ENCODE data around the gene MTARC1. TPM values are rescaled to one million over a fixed set of nuclear protein-coding genes. Genes with fewer than 3 reads are reported as not detected.

Gene MTARC1
- total RNA-seq, 1 experiment from 2014 or later = 0.74 TPM

DNA sequence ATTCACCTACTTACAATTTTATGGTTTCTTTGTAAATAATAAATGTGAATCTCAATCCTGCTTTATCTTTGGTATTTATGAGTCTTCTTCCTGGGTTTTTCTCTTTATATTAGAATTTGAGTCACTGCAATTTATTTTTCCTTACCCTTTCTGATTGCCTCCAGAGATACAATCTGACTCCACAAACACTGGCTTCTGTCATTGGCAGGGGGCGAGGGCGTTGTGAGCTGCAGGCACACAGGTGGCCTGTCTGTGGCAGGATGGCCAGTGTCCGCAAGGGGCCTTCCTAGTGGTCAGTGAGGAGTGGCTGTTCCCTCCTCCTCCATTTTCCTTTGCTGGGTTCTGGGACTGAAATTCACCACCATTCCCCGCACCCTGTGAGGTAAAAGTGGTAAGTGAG, 2.0 kb upstream of the MTARC1 start:
- ATAC-seq = no peak
- no peaks in the 10 kb centered on the region for H3K4me1 ChIP-seq (ENCODE audit: control insufficient read depth, insufficient read depth, low read length)
- H3K4me3 ChIP-seq (ENCODE audit: low read depth in 2 of 2, low read length in 2 of 2) = no peak overlapping the region
- H3K9me3 ChIP-seq (ENCODE audit: control insufficient read depth, insufficient read depth, low read depth, low read length) = no peaks in the 10 kb centered on the region
- H3K27me3 ChIP-seq (ENCODE audit: control insufficient read depth, insufficient read depth, low read length) = no peaks in the 10 kb centered on the region
- intact Hi-C loops (cut with micrococcal nuclease; ENCODE audit: unreplicated experiment) = no loop called here
- in situ Hi-C loops (cut with HindIII; ENCODE audit: low pct_unique_long_range_greater_than_20kb, low sequenced_read_pairs) = no loop called here
- no TSS peak for BruUV-seq (replicated peaks)
- ChIA-PET POLR2A (no interaction called here), CTCF (interaction anchor here (0.6 kb wide), 1 partner anchor 8 kb away, joined by 3 read pairs; no protein-coding TSS in a partner anchor)
- no peak overlapping the region for H3K27ac ChIP-seq (ENCODE audit: low read length)
- H3K36me3 ChIP-seq (ENCODE audit: control insufficient read depth, insufficient read depth, low read length) = no peaks in the 10 kb centered on the region; the same call in 1 of the 2 replicates
- no peak for DNase-seq (ENCODE audit: low read depth, low spot score)
- TF ChIP-seq, protein P1, sequence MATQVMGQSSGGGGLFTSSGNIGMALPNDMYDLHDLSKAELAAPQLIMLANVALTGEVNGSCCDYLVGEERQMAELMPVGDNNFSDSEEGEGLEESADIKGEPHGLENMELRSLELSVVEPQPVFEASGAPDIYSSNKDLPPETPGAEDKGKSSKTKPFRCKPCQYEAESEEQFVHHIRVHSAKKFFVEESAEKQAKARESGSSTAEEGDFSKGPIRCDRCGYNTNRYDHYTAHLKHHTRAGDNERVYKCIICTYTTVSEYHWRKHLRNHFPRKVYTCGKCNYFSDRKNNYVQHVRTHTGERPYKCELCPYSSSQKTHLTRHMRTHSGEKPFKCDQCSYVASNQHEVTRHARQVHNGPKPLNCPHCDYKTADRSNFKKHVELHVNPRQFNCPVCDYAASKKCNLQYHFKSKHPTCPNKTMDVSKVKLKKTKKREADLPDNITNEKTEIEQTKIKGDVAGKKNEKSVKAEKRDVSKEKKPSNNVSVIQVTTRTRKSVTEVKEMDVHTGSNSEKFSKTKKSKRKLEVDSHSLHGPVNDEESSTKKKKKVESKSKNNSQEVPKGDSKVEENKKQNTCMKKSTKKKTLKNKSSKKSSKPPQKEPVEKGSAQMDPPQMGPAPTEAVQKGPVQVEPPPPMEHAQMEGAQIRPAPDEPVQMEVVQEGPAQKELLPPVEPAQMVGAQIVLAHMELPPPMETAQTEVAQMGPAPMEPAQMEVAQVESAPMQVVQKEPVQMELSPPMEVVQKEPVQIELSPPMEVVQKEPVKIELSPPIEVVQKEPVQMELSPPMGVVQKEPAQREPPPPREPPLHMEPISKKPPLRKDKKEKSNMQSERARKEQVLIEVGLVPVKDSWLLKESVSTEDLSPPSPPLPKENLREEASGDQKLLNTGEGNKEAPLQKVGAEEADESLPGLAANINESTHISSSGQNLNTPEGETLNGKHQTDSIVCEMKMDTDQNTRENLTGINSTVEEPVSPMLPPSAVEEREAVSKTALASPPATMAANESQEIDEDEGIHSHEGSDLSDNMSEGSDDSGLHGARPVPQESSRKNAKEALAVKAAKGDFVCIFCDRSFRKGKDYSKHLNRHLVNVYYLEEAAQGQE (IDR thresholded peaks at IDR 0.05; ENCODE audit: insufficient read depth in 1 of 2, low read depth in 2 of 2, low read length in 1 of 2) = no peak
- TF ChIP-seq SIN3A (IDR thresholded peaks at IDR 0.05; ENCODE audit: borderline replicate concordance, insufficient read depth, low read depth, low read length) (no peak), TCF7L2 (IDR thresholded peaks at IDR 0.05; ENCODE audit: low read depth, low read length) (no peak), POLR2AphosphoS5 (IDR thresholded peaks at IDR 0.05; ENCODE audit: low read depth, low read length) (no peak)
- TF ChIP-seq, protein P2, sequence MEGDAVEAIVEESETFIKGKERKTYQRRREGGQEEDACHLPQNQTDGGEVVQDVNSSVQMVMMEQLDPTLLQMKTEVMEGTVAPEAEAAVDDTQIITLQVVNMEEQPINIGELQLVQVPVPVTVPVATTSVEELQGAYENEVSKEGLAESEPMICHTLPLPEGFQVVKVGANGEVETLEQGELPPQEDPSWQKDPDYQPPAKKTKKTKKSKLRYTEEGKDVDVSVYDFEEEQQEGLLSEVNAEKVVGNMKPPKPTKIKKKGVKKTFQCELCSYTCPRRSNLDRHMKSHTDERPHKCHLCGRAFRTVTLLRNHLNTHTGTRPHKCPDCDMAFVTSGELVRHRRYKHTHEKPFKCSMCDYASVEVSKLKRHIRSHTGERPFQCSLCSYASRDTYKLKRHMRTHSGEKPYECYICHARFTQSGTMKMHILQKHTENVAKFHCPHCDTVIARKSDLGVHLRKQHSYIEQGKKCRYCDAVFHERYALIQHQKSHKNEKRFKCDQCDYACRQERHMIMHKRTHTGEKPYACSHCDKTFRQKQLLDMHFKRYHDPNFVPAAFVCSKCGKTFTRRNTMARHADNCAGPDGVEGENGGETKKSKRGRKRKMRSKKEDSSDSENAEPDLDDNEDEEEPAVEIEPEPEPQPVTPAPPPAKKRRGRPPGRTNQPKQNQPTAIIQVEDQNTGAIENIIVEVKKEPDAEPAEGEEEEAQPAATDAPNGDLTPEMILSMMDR (IDR thresholded peaks at IDR 0.05) = no peak

DNA sequence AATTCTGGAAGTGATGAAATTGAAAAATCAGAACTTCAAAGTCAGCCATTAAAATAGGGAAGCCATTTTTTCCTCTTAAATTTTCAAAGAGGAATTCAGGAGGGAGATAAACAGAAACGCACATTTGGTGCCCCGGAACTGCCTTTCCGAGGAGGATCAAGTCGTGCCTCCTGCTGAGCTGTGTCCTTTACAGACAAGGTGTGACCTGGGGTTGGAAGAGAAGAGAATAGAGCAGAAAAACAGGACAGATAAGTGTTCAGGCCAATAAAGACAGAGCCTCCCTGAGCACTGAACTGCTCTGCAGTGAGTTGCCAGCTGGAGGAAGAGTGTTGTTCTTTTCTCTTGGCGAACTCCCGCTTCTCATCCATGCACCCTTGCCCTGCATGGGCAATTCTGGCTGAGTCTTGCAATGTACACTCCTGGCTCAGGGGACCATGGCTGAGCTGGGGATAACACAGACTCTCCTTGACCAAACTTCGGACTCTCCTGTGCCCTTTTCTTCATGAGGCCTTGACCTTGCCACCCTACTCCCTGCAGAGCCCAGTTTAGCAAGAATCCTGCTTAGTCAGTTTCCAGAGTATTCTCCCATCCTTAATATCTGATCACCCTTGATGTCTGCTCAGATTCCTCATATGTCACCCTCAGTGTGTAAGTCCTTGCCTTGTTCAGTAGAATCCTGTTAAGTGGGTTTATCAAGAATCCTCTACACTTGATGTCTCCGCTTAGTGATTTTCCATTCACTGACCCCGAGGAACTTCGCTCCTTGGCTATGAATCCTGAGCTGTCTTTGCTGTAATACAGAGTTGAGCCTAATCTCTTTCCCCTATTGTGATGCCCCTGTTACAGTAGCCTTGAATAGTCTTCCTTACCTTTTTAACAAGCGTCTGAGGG, 1.3 kb upstream of the MTARC1 start:
- Histone ChIP-seq H3K4me1 (ENCODE audit: control insufficient read depth, insufficient read depth, low read length) (no peaks in the 10 kb centered on the region), H3K27ac (ENCODE audit: low read length) (no peak overlapping the region), H3K9me3 (ENCODE audit: control insufficient read depth, insufficient read depth, low read depth, low read length) (no peaks in the 10 kb centered on the region), H3K4me3 (ENCODE audit: low read depth in 2 of 2, low read length in 2 of 2) (no peak overlapping the region), H3K36me3 (ENCODE audit: control insufficient read depth, insufficient read depth, low read length) (no peaks in the 10 kb centered on the region; the same call in 1 of the 2 replicates), H3K27me3 (ENCODE audit: control insufficient read depth, insufficient read depth, low read length) (no peaks in the 10 kb centered on the region)
- BruUV-seq (replicated peaks) = no TSS peak
- TF ChIP-seq POLR2AphosphoS5 (IDR thresholded peaks at IDR 0.05; ENCODE audit: low read depth, low read length) (no peak), TCF7L2 (IDR thresholded peaks at IDR 0.05; ENCODE audit: low read depth, low read length) (no peak), SIN3A (IDR thresholded peaks at IDR 0.05; ENCODE audit: borderline replicate concordance, insufficient read depth, low read depth, low read length) (no peak)
- TF ChIP-seq, protein P1 (IDR thresholded peaks at IDR 0.05; ENCODE audit: insufficient read depth in 1 of 2, low read depth in 2 of 2, low read length in 1 of 2) = no peak
- ChIA-PET CTCF (interaction anchor here (0.6 kb wide), 1 partner anchor 9 kb away, joined by 3 read pairs; no protein-coding TSS in a partner anchor), POLR2A (no interaction called here)
- DNase-seq (ENCODE audit: low read depth, low spot score) = no peak
- in situ Hi-C loops (cut with HindIII; ENCODE audit: low pct_unique_long_range_greater_than_20kb, low sequenced_read_pairs) (no loop called here), intact Hi-C loops (cut with micrococcal nuclease; ENCODE audit: unreplicated experiment) (no loop called here)
- ATAC-seq = peak; percentile 35; the same call in 1 of the 2 replicates

Data from Panc1 (cell line).